ENCODE data around the gene LRCH3. TPM values are rescaled to one million over a fixed set of nuclear protein-coding genes. Genes with fewer than 3 reads are reported as not detected.

The LRCH3 gene
- total RNA-seq, 1 donor = 149 TPM

GRCh38 chr3:197888511-197888910 lies 97.5 kb downstream of the LRCH3 start:
- no peak for DNase-seq (ENCODE audit: low read depth)
- H3K4me3 ChIP-seq (ENCODE audit: low read depth, low read length) = no peak overlapping the region
- TF ChIP-seq, protein P1, sequence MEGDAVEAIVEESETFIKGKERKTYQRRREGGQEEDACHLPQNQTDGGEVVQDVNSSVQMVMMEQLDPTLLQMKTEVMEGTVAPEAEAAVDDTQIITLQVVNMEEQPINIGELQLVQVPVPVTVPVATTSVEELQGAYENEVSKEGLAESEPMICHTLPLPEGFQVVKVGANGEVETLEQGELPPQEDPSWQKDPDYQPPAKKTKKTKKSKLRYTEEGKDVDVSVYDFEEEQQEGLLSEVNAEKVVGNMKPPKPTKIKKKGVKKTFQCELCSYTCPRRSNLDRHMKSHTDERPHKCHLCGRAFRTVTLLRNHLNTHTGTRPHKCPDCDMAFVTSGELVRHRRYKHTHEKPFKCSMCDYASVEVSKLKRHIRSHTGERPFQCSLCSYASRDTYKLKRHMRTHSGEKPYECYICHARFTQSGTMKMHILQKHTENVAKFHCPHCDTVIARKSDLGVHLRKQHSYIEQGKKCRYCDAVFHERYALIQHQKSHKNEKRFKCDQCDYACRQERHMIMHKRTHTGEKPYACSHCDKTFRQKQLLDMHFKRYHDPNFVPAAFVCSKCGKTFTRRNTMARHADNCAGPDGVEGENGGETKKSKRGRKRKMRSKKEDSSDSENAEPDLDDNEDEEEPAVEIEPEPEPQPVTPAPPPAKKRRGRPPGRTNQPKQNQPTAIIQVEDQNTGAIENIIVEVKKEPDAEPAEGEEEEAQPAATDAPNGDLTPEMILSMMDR (IDR thresholded peaks at IDR 0.05; ENCODE audit: insufficient read depth, low read depth, low read length) = no peak

- DNase-seq (ENCODE audit: low read depth) = no peak
- H3K4me3 ChIP-seq (ENCODE audit: low read depth, low read length) = no peak overlapping the region
- TF ChIP-seq, protein P1 (IDR thresholded peaks at IDR 0.05; ENCODE audit: insufficient read depth, low read depth, low read length) = no peak
These were observed 98.3 kb downstream of the LRCH3 start for GRCh38 chr3:197889204-197889930.

DNA sequence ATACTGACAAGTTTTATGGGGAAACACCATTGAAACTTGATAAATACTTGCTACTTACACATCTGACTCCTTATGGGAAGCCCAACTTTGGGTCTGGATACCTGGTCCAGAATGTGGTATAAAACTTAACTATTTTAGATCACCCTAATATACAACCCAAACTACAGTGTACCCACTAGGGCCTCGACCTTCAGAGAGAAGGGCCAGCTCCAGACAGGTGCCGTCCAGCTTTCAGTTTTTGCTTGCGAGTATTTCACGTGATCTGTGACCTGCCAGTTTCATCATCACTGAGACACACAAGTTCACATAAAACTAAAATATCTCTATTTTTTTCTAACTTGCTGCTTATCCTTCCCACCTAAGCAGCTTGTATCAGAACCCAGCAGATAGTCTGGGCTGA lies 99.6 kb downstream of the LRCH3 start:
- DNase-seq (ENCODE audit: low read depth) = no peak

DNA sequence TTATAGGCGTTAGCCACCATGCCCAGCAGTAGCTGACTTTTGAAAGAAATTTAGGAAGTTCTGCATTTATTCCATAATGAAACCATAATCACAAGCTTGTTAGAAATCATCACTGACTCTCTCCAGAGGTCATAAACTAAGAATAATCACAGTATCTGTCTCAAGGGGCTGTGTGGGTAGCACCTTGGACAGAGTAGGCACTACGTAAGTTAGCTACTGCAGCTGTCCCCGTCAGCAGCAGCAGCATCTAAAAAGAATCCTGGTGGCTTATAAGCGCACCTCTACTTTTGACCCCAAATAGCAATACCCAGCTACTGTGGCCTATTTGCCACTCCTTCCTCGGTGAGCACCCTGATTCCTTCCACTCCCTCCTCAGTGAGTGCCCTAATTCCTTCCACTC lies 101.1 kb downstream of the LRCH3 start:
- no peak for DNase-seq (ENCODE audit: low read depth)
- TF ChIP-seq, protein P1 (IDR thresholded peaks at IDR 0.05; ENCODE audit: insufficient read depth, low read depth, low read length) = no peak
- no peak overlapping the region for H3K4me3 ChIP-seq (ENCODE audit: low read depth, low read length)

More for the DNA sequence above, 99.6 kb downstream of the LRCH3 start:
- TF ChIP-seq, protein P1 (IDR thresholded peaks at IDR 0.05; ENCODE audit: insufficient read depth, low read depth, low read length) = no peak
- H3K4me3 ChIP-seq (ENCODE audit: low read depth, low read length) = no peak overlapping the region

- no peak for DNase-seq (ENCODE audit: low read depth)
- H3K4me3 ChIP-seq (ENCODE audit: low read depth, low read length) = no peak overlapping the region
- TF ChIP-seq, protein P1 (IDR thresholded peaks at IDR 0.05; ENCODE audit: insufficient read depth, low read depth, low read length) = no peak
These were observed 105.4 kb downstream of the LRCH3 start for GRCh38 chr3:197896421-197896820.

DNA sequence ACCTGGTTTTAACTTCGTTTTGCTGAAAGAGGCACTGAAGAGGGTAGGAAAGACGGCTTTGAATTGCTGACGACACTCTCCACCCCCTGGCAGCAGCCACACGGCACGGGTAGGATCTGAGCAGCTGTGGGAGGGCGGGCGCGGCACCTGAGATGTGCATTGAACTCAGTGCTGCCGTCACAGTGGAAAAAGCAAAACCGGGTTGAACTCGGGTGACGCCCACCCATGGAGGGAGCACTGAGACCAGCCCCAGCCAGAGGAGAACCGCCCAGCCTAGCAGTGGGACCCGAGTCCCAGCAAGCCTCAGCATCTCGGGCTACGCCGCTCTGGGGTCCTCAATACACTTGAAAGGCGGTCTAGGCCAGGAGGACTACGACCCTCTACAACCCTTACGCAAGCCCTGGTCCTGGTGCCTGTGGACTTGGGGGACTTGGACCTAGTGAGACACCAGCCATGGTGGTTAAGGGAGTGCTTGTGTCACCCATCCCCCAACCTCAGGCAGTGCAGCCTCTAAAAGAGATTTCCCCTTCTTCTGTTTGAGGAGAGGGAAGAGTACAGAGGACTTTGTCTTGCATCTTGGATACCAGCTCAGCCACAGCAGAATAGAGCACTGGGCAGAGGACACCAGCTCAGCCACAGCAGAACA lies 108.9 kb downstream of the LRCH3 start:
- TF ChIP-seq, protein P1 (IDR thresholded peaks at IDR 0.05; ENCODE audit: insufficient read depth, low read depth, low read length) = no peak
- no peak overlapping the region for H3K4me3 ChIP-seq (ENCODE audit: low read depth, low read length)
- no peak for DNase-seq (ENCODE audit: low read depth)
